ENCODE measurements around the gene ATE1.

GRCh38 chr10:121843379-121843778, 84.5 kb downstream of the ATE1 start:
- TF ChIP-seq CTCF (conservative IDR thresholded peaks at IDR 0.05) (no peak), ZFX (IDR thresholded peaks at IDR 0.05) (no peak)
